SK-N-SH (cell line): ENCODE data around the gene PDZD2. TPM values are rescaled to one million over a fixed set of nuclear protein-coding genes. Genes with fewer than 3 reads are reported as not detected.

Experiments used
- CTCF ChIA-PET: fragments of 300-600, 350-600 bp; formaldehyde crosslinking; extraction: SDS; loops from one replicate; lab custom pipeline; 2021; lab: Yijun Ruan, JAX
- POLR2A ChIA-PET: fragments of 350-600 bp; sonication (Branson Sonifier 250); formaldehyde crosslinking; extraction: SDS; loops from one replicate; lab custom pipeline; 2020; ENCODE audit warnings: antibody characterized with exemption, inconsistent platforms; lab: Yijun Ruan, JAX
- DNase-seq: peaks from one replicate; pipeline ENCODE4 v3.0.0; 2012
- H2AFZ ChIP-seq: fragments of 200-600 bp; sonication (generic); 2 replicates; pipeline ENCODE4 v1.8.1; 2016; ENCODE audit warnings: antibody characterized with exemption, mild to moderate bottlenecking, low read depth
- H3F3A ChIP-seq: fragments of 200-600 bp; sonication (generic); replicated peaks from 2 replicates; pipeline ENCODE3; 2016; ENCODE audit warnings: antibody characterized with exemption, mild to moderate bottlenecking; ENCODE audit not compliant: insufficient read depth
- H3K27ac ChIP-seq, 2 experiments: fragments of 200-500 bp in 1 of 2; fragments of 200-600 bp in 1 of 2; sonication (Bioruptor generic) in 1 of 2; sonication (generic), shearing (Covaris generic) in 1 of 2; 2 replicates each; pipeline versions ENCODE4 v1.5.1 to v1.6.1; 2014 to 2016; ENCODE audit warnings: low read depth in 2 of 2, inconsistent platforms in 1 of 2, low read length in 1 of 2, mild to moderate bottlenecking in 1 of 2, mixed read lengths in 1 of 2
- H3K27me3 ChIP-seq: fragments of 200-600 bp; sonication (generic), shearing (Covaris generic); 2 replicates; pipeline ENCODE4 v1.6.1; 2016; ENCODE audit warnings: mixed run types; ENCODE audit not compliant: insufficient read depth
- H3K36me3 ChIP-seq, 2 experiments: fragments of 200-500 bp in 1 of 2; fragments of 200-600 bp in 1 of 2; sonication (Bioruptor generic) in 1 of 2; sonication (generic) in 1 of 2; replicated peaks in 1 of 2; 2 replicates each; pipeline versions ENCODE3 to v1.5.1; 2014 to 2016; ENCODE audit warnings: low read length in 1 of 2, mild to moderate bottlenecking in 1 of 2; ENCODE audit not compliant: insufficient read depth in 2 of 2, control insufficient read depth in 1 of 2
- H3K4me1 ChIP-seq, 2 experiments: fragments of 200-500 bp in 1 of 2; fragments of 200-600 bp in 1 of 2; sonication (Bioruptor generic) in 1 of 2; sonication (generic), shearing (Covaris generic) in 1 of 2; 2 replicates each; pipeline versions ENCODE4 v1.5.1 to v1.6.1; 2014 to 2016; ENCODE audit warnings: low read depth in 1 of 2, low read length in 1 of 2, mixed run types in 1 of 2; ENCODE audit not compliant: insufficient read depth in 2 of 2, control insufficient read depth in 1 of 2
- H3K4me2 ChIP-seq: fragments of 200-600 bp; sonication (generic), shearing (Covaris generic); 2 replicates; pipeline ENCODE4 v1.6.1; 2017; ENCODE audit warnings: mixed run types
- H3K4me3 ChIP-seq, 2 experiments: fragments of 200-500 bp in 1 of 2; fragments of 200-600 bp in 1 of 2; sonication (Bioruptor generic) in 1 of 2; sonication (generic), shearing (Covaris generic) in 1 of 2; 2 replicates each; pipeline versions ENCODE4 v1.5.1 to v1.8.1; 2014 to 2016; ENCODE audit warnings: low read depth in 2 of 2, inconsistent platforms in 1 of 2, low read length in 1 of 2, mild to moderate bottlenecking in 1 of 2, mixed read lengths in 1 of 2, moderate library complexity in 1 of 2
- H3K79me2 ChIP-seq: fragments of 200-600 bp; sonication (generic); 2 replicates; pipeline ENCODE4 v1.8.1; 2017; ENCODE audit warnings: mild to moderate bottlenecking; ENCODE audit not compliant: insufficient read depth
- H3K9ac ChIP-seq: fragments of 200-600 bp; sonication (generic); 2 replicates; pipeline ENCODE4 v1.6.1; 2017; ENCODE audit warnings: mixed run types
- H3K9me2 ChIP-seq: fragments of 200-600 bp; sonication (generic); 2 replicates; pipeline ENCODE4 v1.6.1; 2017; ENCODE audit warnings: mixed run types
- H3K9me3 ChIP-seq: fragments of 200-600 bp; sonication (generic); 2 replicates; pipeline ENCODE4 v1.6.1; 2017; ENCODE audit warnings: mixed run types, mild to moderate bottlenecking, moderate library complexity
- H4K20me1 ChIP-seq: fragments of 200-600 bp; sonication (generic); 2 replicates; pipeline ENCODE4 v1.6.1; 2017; ENCODE audit warnings: mild to moderate bottlenecking, mixed run types; ENCODE audit not compliant: insufficient read depth
- CHD2 ChIP-seq: fragments of 150-350 bp; IDR thresholded peaks from 2 replicates; pipeline ENCODE4 v1.6.1; 2018; ENCODE audit warnings: low read length; ENCODE audit not compliant: partially characterized antibody
- FOSL2 ChIP-seq: IDR thresholded peaks from 2 replicates; pipeline ENCODE4 v1.4.0; 2012; ENCODE audit warnings: low read depth, mild to moderate bottlenecking, moderate library complexity, borderline replicate concordance
- FOXJ3 ChIP-seq: sonication (generic); formaldehyde crosslinking; IDR thresholded peaks from 2 replicates; pipeline ENCODE4 v1.5.1; 2020; ENCODE audit warnings: mild to moderate bottlenecking, missing genetic modification reagents
- GABPA ChIP-seq: IDR thresholded peaks from 2 replicates; pipeline ENCODE4 v1.4.0; 2012; ENCODE audit warnings: low read depth, mild to moderate bottlenecking
- GATA2 ChIP-seq: sonication (generic); formaldehyde crosslinking; IDR thresholded peaks from 2 replicates; pipeline ENCODE4 v1.5.0; 2020; ENCODE audit warnings: mild to moderate bottlenecking, missing genetic modification reagents
- NFIC ChIP-seq: IDR thresholded peaks from 2 replicates; pipeline ENCODE4 v1.4.0; 2012; ENCODE audit warnings: borderline replicate concordance
- NRF1 ChIP-seq: IDR thresholded peaks from 2 replicates; pipeline ENCODE4 v1.6.1; 2012; ENCODE audit warnings: low read depth, mild to moderate bottlenecking, low read length
- RCOR1 ChIP-seq: fragments of 150-350 bp; IDR thresholded peaks from 2 replicates; pipeline ENCODE4 v1.6.1; 2017; ENCODE audit warnings: antibody characterized with exemption, low read length
- SIN3A ChIP-seq: IDR thresholded peaks from 2 replicates; pipeline ENCODE4 v1.6.1; 2012; ENCODE audit warnings: low read depth, mild to moderate bottlenecking, low read length, moderate library complexity, borderline replicate concordance
- SMC3 ChIP-seq: IDR thresholded peaks from 2 replicates; pipeline ENCODE4 v1.6.1; 2012; ENCODE audit warnings: low read depth, low read length, improper control_type of control experiment
- TAF1 ChIP-seq: IDR thresholded peaks from 2 replicates; pipeline ENCODE4 v1.6.1; 2012; ENCODE audit warnings: low read depth, mild to moderate bottlenecking, low read length, moderate library complexity, borderline replicate concordance
- TEAD4 ChIP-seq: IDR thresholded peaks from 2 replicates; pipeline ENCODE4 v1.4.0; 2012; ENCODE audit warnings: mild to moderate bottlenecking, borderline replicate concordance; ENCODE audit not compliant: insufficient read depth
- YY1 ChIP-seq: IDR thresholded peaks from 2 replicates; pipeline ENCODE4 v1.4.0; 2012; ENCODE audit warnings: low read depth, mild to moderate bottlenecking
- WGBS: methylation state at CpG from one replicate; pipeline ENCODE4 v1.1.6; 2017; ENCODE audit warnings: low lambda C conversion rate; 5-methylcytosine and 5-hydroxymethylcytosine counted together
- polyA plus RNA-seq, 3 experiments: library from polyadenylated mRNA; depleted of rRNA; stranded (reverse); fragments of >200 nt; gene quantifications; 2 replicates each; pipeline ENCODE4 v1.2.3, GENCODE V29; 2012
- TF ChIP-seq, protein P1 (sequence below): IDR thresholded peaks from 2 replicates; pipeline ENCODE4 v1.4.0; 2012; ENCODE audit warnings: low read depth, borderline replicate concordance
- TF ChIP-seq, protein P2 (sequence below): fragments of 200-600 bp; sonication (generic); IDR thresholded peaks from 2 replicates; pipeline ENCODE4 v1.6.1; 2017; ENCODE audit warnings: antibody characterized with exemption, mild to moderate bottlenecking, moderate library complexity
- TF ChIP-seq, protein P3 (sequence below): IDR thresholded peaks from 2 replicates; pipeline ENCODE4 v1.6.1; 2012; ENCODE audit warnings: mild to moderate bottlenecking, low read depth, low read length, moderate library complexity
- TF ChIP-seq, protein P4 (sequence below): fragments of 150-350 bp; IDR thresholded peaks from 2 replicates; pipeline ENCODE4 v1.6.1; 2017; ENCODE audit warnings: antibody characterized with exemption, low read length, low read depth, borderline replicate concordance
- TF ChIP-seq, protein P5 (sequence below): IDR thresholded peaks from 2 replicates; pipeline ENCODE4 v1.4.0; 2012; ENCODE audit warnings: low read depth

The PDZD2 gene
- polyA plus RNA-seq, 1 of the 3 experiments (the other 2 are of a cell fraction) = 0.13 TPM

DNA sequence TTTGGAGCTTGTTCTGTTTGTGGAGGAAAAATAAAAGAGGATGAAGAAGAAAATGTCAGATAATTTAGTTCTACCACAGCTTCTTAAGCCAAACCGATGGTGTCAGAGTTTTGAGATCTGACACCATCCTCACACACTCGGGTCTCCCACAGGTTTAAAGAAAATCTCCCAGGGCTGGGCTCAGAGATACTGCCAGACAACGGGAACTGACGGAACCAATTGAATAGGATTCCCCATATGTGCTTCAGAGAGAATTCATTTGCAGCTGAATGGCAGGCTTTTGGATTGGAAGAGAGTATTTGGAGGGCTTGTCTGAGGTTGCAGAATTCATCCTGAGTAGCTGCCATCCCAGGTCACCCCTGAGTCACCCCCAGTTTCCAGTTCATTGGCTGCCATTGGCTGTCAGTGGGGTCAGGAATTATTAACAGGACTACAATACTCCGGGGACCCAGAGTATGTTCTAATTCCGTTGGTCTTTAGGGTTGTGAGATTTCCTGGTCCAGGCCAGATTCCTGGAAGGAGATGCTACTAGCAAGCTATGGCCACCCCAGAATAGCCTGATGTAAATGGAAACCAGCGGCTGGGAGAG, 131.3 kb downstream of the PDZD2 start:
- no peaks in the 10 kb centered on the region; the same call in 1 of the 2 replicates for H3K27me3 ChIP-seq
- no peaks in the 10 kb centered on the region for H3K9me3 ChIP-seq
- H3K4me3 ChIP-seq = no peak overlapping the region
- no peaks in the 10 kb centered on the region for H3K36me3 ChIP-seq
- WGBS = 31% methylated on average over 7 of the region's 7 CpGs
- no peaks in the 10 kb centered on the region for H3K79me2 ChIP-seq
- H3K27ac ChIP-seq = no peak overlapping the region
- CTCF ChIA-PET = interaction anchor here (0.7 to 1.7 kb wide), 3 partner anchors 13 to 37 kb away, joined by 3 read pairs; no protein-coding TSS in a partner anchor
- no peak for DNase-seq
- no peak overlapping the region for H2AFZ ChIP-seq
- H3F3A ChIP-seq = no peaks in the 10 kb centered on the region
- H3K4me1 ChIP-seq = peaks cover 0 to 2% of the 10 kb centered on the region in 2 experiments; a peak in 1 of 4 replicates
- no peak overlapping the region for H3K9ac ChIP-seq
- POLR2A ChIA-PET = no interaction called here
- H3K9me2 ChIP-seq = no peaks in the 10 kb centered on the region
- H3K4me2 ChIP-seq = no peak overlapping the region
- H4K20me1 ChIP-seq = no peaks in the 10 kb centered on the region
- TF ChIP-seq, protein P1, sequence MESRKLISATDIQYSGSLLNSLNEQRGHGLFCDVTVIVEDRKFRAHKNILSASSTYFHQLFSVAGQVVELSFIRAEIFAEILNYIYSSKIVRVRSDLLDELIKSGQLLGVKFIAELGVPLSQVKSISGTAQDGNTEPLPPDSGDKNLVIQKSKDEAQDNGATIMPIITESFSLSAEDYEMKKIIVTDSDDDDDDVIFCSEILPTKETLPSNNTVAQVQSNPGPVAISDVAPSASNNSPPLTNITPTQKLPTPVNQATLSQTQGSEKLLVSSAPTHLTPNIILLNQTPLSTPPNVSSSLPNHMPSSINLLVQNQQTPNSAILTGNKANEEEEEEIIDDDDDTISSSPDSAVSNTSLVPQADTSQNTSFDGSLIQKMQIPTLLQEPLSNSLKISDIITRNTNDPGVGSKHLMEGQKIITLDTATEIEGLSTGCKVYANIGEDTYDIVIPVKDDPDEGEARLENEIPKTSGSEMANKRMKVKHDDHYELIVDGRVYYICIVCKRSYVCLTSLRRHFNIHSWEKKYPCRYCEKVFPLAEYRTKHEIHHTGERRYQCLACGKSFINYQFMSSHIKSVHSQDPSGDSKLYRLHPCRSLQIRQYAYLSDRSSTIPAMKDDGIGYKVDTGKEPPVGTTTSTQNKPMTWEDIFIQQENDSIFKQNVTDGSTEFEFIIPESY = no peak
- no peak for TF ChIP-seq SIN3A
- no peak for TF ChIP-seq GABPA
- TF ChIP-seq TEAD4 = no peak
- no peak for TF ChIP-seq SMC3
- TF ChIP-seq YY1 = no peak
- no peak for TF ChIP-seq TAF1
- TF ChIP-seq, protein P2, sequence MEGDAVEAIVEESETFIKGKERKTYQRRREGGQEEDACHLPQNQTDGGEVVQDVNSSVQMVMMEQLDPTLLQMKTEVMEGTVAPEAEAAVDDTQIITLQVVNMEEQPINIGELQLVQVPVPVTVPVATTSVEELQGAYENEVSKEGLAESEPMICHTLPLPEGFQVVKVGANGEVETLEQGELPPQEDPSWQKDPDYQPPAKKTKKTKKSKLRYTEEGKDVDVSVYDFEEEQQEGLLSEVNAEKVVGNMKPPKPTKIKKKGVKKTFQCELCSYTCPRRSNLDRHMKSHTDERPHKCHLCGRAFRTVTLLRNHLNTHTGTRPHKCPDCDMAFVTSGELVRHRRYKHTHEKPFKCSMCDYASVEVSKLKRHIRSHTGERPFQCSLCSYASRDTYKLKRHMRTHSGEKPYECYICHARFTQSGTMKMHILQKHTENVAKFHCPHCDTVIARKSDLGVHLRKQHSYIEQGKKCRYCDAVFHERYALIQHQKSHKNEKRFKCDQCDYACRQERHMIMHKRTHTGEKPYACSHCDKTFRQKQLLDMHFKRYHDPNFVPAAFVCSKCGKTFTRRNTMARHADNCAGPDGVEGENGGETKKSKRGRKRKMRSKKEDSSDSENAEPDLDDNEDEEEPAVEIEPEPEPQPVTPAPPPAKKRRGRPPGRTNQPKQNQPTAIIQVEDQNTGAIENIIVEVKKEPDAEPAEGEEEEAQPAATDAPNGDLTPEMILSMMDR = no peak
- TF ChIP-seq RCOR1 = no peak
- TF ChIP-seq FOXJ3 (CRISPR knock-in tag) = no peak
- TF ChIP-seq, protein P3, sequence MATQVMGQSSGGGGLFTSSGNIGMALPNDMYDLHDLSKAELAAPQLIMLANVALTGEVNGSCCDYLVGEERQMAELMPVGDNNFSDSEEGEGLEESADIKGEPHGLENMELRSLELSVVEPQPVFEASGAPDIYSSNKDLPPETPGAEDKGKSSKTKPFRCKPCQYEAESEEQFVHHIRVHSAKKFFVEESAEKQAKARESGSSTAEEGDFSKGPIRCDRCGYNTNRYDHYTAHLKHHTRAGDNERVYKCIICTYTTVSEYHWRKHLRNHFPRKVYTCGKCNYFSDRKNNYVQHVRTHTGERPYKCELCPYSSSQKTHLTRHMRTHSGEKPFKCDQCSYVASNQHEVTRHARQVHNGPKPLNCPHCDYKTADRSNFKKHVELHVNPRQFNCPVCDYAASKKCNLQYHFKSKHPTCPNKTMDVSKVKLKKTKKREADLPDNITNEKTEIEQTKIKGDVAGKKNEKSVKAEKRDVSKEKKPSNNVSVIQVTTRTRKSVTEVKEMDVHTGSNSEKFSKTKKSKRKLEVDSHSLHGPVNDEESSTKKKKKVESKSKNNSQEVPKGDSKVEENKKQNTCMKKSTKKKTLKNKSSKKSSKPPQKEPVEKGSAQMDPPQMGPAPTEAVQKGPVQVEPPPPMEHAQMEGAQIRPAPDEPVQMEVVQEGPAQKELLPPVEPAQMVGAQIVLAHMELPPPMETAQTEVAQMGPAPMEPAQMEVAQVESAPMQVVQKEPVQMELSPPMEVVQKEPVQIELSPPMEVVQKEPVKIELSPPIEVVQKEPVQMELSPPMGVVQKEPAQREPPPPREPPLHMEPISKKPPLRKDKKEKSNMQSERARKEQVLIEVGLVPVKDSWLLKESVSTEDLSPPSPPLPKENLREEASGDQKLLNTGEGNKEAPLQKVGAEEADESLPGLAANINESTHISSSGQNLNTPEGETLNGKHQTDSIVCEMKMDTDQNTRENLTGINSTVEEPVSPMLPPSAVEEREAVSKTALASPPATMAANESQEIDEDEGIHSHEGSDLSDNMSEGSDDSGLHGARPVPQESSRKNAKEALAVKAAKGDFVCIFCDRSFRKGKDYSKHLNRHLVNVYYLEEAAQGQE = no peak
- no peak for TF ChIP-seq GATA2 (CRISPR knock-in tag)
- no peak for TF ChIP-seq CHD2
- TF ChIP-seq, protein P4, sequence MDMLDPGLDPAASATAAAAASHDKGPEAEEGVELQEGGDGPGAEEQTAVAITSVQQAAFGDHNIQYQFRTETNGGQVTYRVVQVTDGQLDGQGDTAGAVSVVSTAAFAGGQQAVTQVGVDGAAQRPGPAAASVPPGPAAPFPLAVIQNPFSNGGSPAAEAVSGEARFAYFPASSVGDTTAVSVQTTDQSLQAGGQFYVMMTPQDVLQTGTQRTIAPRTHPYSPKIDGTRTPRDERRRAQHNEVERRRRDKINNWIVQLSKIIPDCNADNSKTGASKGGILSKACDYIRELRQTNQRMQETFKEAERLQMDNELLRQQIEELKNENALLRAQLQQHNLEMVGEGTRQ = no peak
- no peak for TF ChIP-seq NRF1
- no peak for TF ChIP-seq NFIC
- no peak for TF ChIP-seq FOSL2
- TF ChIP-seq, protein P5, sequence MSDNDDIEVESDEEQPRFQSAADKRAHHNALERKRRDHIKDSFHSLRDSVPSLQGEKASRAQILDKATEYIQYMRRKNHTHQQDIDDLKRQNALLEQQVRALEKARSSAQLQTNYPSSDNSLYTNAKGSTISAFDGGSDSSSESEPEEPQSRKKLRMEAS = no peak
